ENCODE measurements around the gene R3HDML. TPM values are rescaled to one million over a fixed set of nuclear protein-coding genes. Genes with fewer than 3 reads are reported as not detected.

Gene R3HDML
- total and polyA plus RNA-seq, 2 of the 13 experiments (the other 11 are each of a cell fraction or from before 2014, with no cell fraction given): not detected

DNA sequence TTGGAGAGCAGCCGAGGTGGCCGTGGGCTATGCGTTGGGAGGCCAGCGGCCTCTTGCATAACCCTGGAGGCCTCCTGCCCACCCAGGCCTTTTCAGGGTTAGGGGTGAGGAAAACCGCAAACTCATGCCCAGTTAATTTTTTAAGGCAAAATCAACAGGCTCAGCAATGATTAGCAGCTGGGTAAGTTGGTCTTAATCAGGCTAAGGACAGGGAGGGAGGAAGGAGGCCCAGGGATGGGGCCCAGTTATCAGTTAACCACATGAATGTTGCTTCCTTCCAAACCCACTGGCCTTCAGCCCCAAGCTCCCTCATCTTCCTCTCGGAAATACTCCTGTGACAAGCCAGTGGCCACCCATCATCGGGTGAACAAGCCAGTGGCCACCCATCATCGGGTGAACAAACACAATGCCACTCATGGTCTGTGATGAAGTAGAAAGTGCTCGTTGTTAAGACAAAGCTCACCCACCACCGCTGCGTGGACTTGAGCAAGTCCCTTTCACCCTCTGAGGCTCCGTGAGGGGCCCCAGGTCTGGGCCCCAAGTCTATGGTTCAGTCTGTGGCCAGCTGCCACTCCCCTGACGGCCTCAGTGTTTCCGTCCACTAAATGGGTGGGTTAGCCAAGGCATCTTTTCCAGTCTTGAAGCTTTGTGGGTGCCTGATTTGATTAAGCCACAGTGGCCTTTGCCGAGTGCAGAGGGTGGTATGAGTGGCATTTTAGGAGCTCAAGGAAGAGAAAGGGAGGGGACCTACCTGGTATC, 58.0 kb downstream of the R3HDML start (continued):
- TF ChIP-seq, protein P1, sequence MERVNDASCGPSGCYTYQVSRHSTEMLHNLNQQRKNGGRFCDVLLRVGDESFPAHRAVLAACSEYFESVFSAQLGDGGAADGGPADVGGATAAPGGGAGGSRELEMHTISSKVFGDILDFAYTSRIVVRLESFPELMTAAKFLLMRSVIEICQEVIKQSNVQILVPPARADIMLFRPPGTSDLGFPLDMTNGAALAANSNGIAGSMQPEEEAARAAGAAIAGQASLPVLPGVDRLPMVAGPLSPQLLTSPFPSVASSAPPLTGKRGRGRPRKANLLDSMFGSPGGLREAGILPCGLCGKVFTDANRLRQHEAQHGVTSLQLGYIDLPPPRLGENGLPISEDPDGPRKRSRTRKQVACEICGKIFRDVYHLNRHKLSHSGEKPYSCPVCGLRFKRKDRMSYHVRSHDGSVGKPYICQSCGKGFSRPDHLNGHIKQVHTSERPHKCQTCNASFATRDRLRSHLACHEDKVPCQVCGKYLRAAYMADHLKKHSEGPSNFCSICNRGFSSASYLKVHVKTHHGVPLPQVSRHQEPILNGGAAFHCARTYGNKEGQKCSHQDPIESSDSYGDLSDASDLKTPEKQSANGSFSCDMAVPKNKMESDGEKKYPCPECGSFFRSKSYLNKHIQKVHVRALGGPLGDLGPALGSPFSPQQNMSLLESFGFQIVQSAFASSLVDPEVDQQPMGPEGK (CRISPR knock-in tag; IDR thresholded peaks at IDR 0.05): peak; percentile 87
- TF ChIP-seq PAXIP1 (CRISPR knock-in tag; conservative IDR thresholded peaks at IDR 0.05): peak; percentile 100
- TF ChIP-seq KLF9 (CRISPR knock-in tag; IDR thresholded peaks at IDR 0.05; ENCODE audit: low read depth): peak; percentile 18
- TF ChIP-seq ARNTL (CRISPR knock-in tag; IDR thresholded peaks at IDR 0.05): peak; percentile 97
- TF ChIP-seq, protein P2, sequence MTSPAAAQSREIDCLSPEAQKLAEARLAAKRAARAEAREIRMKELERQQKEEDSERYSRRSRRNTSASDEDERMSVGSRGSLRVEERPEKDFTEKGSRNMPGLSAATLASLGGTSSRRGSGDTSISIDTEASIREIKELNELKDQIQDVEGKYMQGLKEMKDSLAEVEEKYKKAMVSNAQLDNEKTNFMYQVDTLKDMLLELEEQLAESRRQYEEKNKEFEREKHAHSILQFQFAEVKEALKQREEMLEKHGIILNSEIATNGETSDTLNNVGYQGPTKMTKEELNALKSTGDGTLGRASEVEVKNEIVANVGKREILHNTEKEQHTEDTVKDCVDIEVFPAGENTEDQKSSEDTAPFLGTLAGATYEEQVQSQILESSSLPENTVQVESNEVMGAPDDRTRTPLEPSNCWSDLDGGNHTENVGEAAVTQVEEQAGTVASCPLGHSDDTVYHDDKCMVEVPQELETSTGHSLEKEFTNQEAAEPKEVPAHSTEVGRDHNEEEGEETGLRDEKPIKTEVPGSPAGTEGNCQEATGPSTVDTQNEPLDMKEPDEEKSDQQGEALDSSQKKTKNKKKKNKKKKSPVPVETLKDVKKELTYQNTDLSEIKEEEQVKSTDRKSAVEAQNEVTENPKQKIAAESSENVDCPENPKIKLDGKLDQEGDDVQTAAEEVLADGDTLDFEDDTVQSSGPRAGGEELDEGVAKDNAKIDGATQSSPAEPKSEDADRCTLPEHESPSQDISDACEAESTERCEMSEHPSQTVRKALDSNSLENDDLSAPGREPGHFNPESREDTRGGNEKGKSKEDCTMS (CRISPR knock-in tag; conservative IDR thresholded peaks at IDR 0.05): no peak; the same call in 1 of the 2 replicates
- TF ChIP-seq ATF3 (CRISPR knock-in tag; IDR thresholded peaks at IDR 0.05): peak; percentile 89; the same call in 1 of the 2 replicates
- peak; percentile 70 for TF ChIP-seq NFE2L2 (IDR thresholded peaks at IDR 0.05; ENCODE audit: low read length)
- TF ChIP-seq ETV6 (CRISPR knock-in tag; conservative IDR thresholded peaks at IDR 0.05): no peak
- TF ChIP-seq ZNF136 (CRISPR knock-in tag; IDR thresholded peaks at IDR 0.05; ENCODE audit: low read depth): peak; percentile 99
- TF ChIP-seq KMT2B (CRISPR knock-in tag; IDR thresholded peaks at IDR 0.05): peak; percentile 74; the same call in 1 of the 2 replicates
- TF ChIP-seq MAFF (IDR thresholded peaks at IDR 0.05; ENCODE audit: low read depth, low read length): peak; percentile 68
- TF ChIP-seq TBL1XR1 (IDR thresholded peaks at IDR 0.05; ENCODE audit: borderline replicate concordance, low read length, partially characterized antibody): no peak
- TF ChIP-seq FOXK1 (CRISPR knock-in tag; IDR thresholded peaks at IDR 0.05; ENCODE audit: borderline replicate concordance, low read depth): peak; percentile 98
- peak; percentile 61; the same call in 1 of the 2 replicates for TF ChIP-seq ZFP82 (CRISPR knock-in tag; IDR thresholded peaks at IDR 0.05; ENCODE audit: borderline replicate concordance)
- TF ChIP-seq ZNF451 (CRISPR knock-in tag; IDR thresholded peaks at IDR 0.05): peak; percentile 28
- TF ChIP-seq, protein P3, sequence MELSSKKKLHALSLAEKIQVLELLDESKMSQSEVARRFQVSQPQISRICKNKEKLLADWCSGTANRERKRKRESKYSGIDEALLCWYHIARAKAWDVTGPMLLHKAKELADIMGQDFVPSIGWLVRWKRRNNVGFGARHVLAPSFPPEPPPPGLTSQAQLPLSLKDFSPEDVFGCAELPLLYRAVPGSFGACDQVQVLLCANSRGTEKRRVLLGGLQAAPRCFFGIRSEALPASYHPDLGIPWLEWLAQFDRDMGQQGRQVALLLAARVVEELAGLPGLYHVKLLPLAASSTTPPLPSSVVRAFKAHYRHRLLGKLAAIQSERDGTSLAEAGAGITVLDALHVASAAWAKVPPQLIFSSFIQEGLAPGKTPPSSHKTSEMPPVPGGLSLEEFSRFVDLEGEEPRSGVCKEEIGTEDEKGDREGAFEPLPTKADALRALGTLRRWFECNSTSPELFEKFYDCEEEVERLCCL (CRISPR knock-in tag; IDR thresholded peaks at IDR 0.05; ENCODE audit: borderline replicate concordance): peak; percentile 40; the same call in 1 of the 2 replicates
- TF ChIP-seq ARNT2 (CRISPR knock-in tag; IDR thresholded peaks at IDR 0.05; ENCODE audit: low read depth): peak; percentile 94

Data from HepG2 (cell line).